ENCODE data around the gene NUPR2.

- TF ChIP-seq CTCF (conservative IDR thresholded peaks at IDR 0.05) (no peak), ZFX (IDR thresholded peaks at IDR 0.05) (no peak)
Observed at GRCh38 chr7:56107954-56108258, 8.3 kb downstream of the NUPR2 start.
